ENCODE results near the gene CDH23.
A peak's percentile ranks its signal among the peaks of the same experiment; 100 is the strongest.

The CDH23 gene

DNA sequence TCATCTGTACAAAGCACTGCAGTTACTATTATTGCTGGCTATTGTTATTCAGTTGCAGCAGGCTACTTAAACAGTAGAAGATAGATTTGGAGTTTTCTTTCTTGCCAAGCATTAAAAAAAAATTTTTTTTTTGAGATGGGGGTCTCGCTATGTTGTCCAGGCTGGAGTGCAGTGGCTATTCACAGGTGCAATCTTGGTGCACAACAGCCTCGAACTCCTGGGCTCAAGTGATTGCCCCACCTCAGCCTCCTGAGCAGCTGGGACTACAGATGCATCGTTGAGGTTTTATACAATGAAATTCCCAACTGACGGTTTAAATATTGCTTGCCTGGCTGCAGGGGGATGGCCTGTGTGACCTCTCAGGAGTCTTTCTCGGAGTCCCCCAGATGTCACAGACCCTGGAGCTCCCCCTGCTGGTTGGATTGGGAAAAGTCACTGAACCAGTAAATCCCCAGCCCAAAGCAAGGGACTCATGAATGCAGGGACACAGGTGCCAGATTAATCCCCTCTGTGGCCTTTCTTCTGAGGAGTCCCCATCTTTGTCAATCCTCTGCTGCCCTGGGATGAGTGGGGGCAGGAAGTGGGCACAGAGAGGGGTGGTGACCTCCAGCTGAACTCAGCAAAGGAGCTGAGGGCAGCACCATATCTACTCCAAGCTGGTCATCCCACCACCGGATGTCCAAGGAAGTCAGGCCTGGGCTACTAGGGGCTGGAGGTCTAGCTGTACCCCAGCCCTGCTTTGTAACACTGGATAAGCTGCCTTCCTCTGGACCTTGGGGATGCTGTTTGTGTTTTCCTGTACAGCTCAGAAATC is 173.3 kb downstream of the CDH23 start:
- peak; percentile 69 to 74 for DNase-seq

DNA sequence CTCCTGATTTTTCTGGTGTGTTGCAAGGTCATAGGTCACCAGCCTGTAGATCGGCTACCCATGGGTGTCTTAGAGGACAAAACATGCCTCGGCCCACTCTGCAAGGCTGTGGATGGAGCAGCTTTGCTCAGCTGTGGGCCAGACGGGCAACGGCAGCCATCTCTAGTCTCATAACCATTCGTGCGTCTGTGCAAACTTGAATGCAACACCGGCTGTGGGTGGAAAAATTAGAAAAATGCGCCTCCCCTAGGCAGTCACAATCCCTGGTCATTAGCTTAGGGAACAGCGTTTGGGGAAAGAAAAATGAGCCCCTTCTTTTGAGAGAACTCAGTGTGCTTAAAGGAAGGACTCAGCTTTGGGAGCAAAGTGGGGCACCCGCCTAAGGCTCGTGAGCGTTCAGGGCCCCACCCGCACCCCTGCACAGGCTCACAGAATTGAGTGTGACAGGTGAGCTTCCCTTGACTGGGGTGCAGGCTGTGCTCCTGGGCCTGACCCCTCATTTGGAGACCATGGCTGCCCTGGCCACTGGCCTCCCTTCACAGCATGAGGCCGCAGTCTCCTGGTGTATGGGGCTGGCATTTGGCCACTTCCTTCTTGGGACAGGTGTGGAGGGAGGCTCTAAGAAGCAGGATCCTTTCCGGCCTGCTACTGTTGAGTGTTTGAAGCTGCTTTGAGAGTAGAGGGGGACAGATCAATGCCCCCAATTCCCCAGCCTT is 174.9 kb downstream of the CDH23 start:
- no peak for DNase-seq

DNA sequence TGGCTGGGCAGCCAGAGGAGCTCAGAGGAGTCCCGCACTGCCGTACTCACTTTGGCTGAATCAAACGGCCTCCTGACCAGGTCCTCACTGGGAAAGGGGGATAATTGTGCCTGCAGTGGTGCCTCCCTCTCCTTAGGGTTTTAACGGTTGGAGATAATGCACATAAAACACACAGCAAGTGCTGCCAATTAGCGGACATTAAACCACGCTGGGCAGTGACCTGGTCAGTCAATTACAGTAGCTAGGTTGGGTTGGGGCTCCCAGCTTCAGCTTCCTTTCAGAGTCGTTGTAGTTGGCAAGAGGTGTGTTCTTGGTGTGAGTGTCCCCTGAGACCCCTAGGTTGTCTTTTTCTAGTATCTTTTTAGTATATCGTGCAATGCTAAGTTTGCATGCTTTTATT is 176.2 kb downstream of the CDH23 start:
- DNase-seq = no peak

- DNase-seq = no peak
These were observed 177.1 kb downstream of the CDH23 start for GRCh38 chr10:71573562-71574518.

DNA sequence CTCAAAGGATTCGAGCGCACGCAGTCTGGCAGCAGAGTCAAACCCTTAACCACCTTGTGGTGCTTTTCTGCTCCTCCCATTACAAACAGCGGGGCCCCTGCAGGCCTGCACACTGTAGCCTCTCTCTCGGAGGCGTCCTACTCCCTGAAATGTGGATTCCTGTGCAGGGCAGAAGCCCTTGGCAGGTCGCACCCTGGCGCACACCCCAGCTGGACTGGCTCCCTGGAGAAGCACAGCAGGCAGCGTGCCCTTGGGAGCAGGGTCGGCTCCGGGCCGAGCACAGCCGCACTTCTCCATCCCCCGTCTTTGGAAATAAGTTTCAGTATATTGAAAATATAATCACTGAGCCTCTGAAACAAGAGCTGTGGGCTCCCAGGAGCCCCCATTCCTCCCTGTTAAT is 178.7 kb downstream of the CDH23 start:
- DNase-seq = no peak

GRCh38 chr10:71575934-71576801 is 179.4 kb downstream of the CDH23 start:
- DNase-seq = no peak

- DNase-seq = no peak
These were observed 180.1 kb downstream of the CDH23 start for GRCh38 chr10:71576842-71577241.

DNA sequence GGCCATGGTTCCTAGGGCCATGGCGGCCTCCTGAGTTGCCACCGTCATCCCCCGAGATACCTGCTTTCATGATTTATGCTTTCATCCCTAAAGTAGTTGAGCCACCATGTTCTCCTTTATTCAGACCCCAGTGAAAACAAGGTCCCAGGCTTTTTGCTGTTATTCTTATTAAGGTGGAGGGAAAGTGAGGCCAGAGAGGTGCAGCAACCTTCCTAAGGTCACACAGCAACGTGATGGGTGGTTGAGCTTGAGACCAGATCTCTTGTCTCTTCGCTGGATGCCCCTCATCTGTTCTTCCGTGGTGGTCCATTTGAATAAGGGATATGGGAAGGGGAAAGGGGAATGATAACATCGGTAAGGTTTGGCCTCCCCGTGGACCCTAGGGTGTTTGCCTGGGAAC is 180.6 kb downstream of the CDH23 start:
- no peak for DNase-seq

DNA sequence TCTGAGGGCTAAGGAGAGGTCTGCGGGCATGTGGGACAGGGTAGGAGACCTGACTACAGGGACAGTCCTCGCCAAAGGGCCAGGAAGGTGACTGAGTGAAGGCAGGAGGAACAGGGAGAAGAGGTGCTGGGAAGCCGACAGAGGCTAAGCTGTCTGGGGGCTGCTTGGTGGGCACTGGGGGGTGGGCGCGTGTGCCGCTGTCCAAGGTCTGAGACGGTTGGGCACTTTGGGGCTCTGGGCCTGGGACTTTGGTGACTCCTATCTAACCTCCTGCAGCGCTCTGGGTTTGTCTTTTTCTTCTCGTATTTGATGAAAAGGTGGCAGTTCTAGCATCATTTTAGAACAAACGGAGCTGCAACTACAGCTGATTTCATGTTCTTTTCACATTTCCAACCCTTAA is 181.3 kb downstream of the CDH23 start:
- no peak for DNase-seq

- DNase-seq = no peak
These were observed 182.9 kb downstream of the CDH23 start for GRCh38 chr10:71579668-71580067.

DNA sequence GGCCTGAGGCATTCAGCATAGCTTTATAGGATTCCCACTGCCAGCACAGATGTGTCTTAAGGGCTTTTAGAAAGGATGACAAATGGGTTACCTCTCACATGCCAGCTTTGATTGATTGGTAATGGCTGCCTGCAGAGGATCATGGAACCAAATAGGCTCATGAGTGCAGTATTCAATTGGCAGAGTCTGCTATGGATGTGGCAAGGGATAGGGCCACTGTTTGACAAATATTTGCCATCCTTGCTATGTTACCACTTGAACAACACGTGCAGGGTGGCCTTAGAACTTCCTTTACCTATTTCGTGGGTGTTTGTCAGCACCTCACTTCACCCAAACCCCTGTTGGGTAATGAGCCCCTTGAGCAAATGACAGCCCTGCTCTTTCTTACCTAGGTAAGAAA is 183.7 kb downstream of the CDH23 start:
- DNase-seq = no peak

- no peak for DNase-seq
These were observed 184.2 kb downstream of the CDH23 start for GRCh38 chr10:71580926-71581325.

- DNase-seq = no peak
These were observed 184.7 kb downstream of the CDH23 start for GRCh38 chr10:71581376-71581775.

DNA sequence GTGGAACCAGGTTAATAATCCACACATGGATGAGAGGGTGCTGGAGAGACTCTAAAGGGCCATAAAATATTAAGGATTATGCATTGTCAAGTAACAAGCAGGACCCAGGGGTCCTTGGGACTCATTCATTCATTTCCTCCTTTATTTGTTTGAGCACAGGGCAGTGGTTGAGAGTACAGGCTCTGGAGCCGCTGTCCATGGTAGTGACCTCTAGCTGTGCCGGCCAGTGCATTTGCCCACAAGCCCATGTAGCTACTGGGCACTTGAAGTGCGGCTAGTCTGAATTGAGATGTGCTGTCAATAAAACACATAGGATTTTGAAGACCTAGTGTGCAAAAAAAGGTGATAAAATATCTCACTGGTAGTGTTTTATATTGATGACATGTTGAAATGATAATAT is 185.3 kb downstream of the CDH23 start:
- no peak for DNase-seq

- no peak for DNase-seq
These were observed 186.1 kb downstream of the CDH23 start for GRCh38 chr10:71582506-71583475.

GRCh38 chr10:71584461-71584860 is 187.7 kb downstream of the CDH23 start:
- DNase-seq = no peak

DNA sequence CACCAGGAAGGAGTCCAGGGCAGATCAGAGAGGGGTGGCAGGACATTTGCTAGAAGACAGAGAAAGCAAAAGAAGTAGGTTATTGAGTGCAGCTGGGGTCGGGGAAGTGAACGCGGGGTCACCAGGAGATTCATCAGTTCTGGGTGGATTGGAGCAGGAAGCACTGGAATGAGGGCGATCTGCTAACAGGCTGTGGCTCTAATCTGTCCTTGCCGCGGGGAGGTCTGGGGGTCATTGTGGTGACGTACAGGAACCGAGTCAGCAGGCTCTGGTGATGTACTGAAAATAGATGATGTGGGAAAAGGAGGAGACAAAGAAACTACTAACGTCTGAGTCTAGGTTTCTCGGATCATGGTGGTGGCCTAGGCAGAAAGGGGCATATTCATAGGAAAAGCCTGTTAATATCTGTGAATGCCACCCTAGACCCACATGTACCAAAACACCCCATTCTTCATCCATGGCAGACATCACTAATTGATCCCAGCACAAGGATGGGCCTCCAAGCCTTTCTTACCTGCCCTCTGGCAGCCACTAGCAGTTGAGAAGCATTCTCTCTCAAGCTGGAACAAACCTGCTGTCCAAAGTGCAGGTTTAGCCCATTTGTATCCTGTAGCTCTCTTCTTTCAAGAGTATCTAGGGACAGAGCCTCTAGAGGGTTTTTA is 188.3 kb downstream of the CDH23 start:
- no peak for DNase-seq

- no peak for DNase-seq
These were observed 189.0 kb downstream of the CDH23 start for GRCh38 chr10:71585564-71586290.

GRCh38 chr10:71587941-71588573 is 191.3 kb downstream of the CDH23 start:
- DNase-seq = no peak
